ENCODE measurements around the gene SMG6. TPM values are rescaled to one million over a fixed set of nuclear protein-coding genes. Genes with fewer than 3 reads are reported as not detected.
A peak's percentile ranks its signal among the peaks of the same experiment; 100 is the strongest.

The SMG6 gene
- total and polyA plus RNA-seq, 2 of the 4 experiments (the other 2 are of a cell fraction) = 16.3 to 30.3 TPM

DNA sequence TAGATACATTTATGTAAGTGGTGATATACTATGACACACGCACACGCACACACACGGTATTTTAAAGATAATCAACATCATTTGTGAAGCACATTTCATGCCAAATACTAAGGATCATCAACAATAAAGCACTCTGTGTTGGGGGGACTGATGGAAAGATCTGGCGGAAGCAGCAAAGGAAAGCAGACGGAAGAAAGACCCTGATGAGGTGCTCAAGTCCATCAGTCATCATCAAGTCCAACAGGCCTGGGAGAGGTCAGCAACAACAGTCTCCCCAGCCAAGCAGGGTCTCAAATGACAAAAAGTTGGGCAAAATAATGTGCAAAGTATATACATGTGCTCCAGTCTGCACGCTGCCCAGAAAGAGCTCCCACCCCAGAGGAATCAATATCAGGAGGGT, 193.1 kb downstream of the SMG6 start:
- H3K14ac ChIP-seq (replicated peaks; ENCODE audit: low read depth, low read length) = no peak overlapping the region
- H2AFZ ChIP-seq (replicated peaks; ENCODE audit: low read length, poor library complexity) = no peak overlapping the region
- intact Hi-C loops (cut with micrococcal nuclease) = loop anchor here (5.0 kb wide), 1 partner anchor 132 kb away; no protein-coding TSS in a partner anchor
- ChIA-PET POLR2A (ENCODE audit: unreplicated experiment) (no interaction called here), CTCF (interaction anchor here (0.8 kb wide), 1 partner anchor 33 kb away, joined by 3 read pairs; no protein-coding TSS in a partner anchor)
- H3K27ac ChIP-seq (ENCODE audit: insufficient read depth, low read length) = no peak overlapping the region
- H2AK5ac ChIP-seq (ENCODE audit: low read depth, low read length) = peak overlapping the region; percentile 11; the same call in 1 of the 2 replicates
- H3K9ac ChIP-seq (ENCODE audit: low read depth, low read length) = no peak overlapping the region
- in situ Hi-C loops (cut with MboI; ENCODE audit: low sequenced_read_pairs) = no loop called here
- no peak overlapping the region for H2BK120ac ChIP-seq (ENCODE audit: low read depth, low read length)
- H3K4ac ChIP-seq (ENCODE audit: low read depth, low read length) = no peak overlapping the region
- H2BK5ac ChIP-seq (ENCODE audit: low read depth, low read length, poor library complexity, severe bottlenecking) = no peak overlapping the region
- H3K79me1 ChIP-seq (ENCODE audit: low read depth in 1 of 2, low read length in 2 of 2) = peaks cover 12 to 25% of the 10 kb centered on the region in 2 experiments
- H3K4me3 ChIP-seq (ENCODE audit: insufficient read depth, low read depth, low read length) = no peak overlapping the region
- no peaks in the 10 kb centered on the region for H3K9me3 ChIP-seq (ENCODE audit: control insufficient read depth, insufficient read depth, low read length)
- no peak overlapping the region; a peak in 1 of 4 replicates for H4K8ac ChIP-seq (ENCODE audit: low read depth in 2 of 2, low read length in 2 of 2)
- no CpG with 5 or more reads among the region's 6 CpGs for WGBS, 2 experiments (ENCODE audit: extremely low coverage in 2 of 2, insufficient read length in 1 of 2)
- TF ChIP-seq USF2 (IDR thresholded peaks at IDR 0.05; ENCODE audit: low read depth, low read length) = no peak
- TF ChIP-seq RAD21 (IDR thresholded peaks at IDR 0.05; ENCODE audit: low read length) = no peak
- TF ChIP-seq RFX5 (IDR thresholded peaks at IDR 0.05; ENCODE audit: low read depth, low read length) = no peak
- no peak for TF ChIP-seq MAFK (IDR thresholded peaks at IDR 0.05; ENCODE audit: low read depth, low read length)
- no peak for TF ChIP-seq FOS (IDR thresholded peaks at IDR 0.05; ENCODE audit: low read depth, low read length)
- no peak for TF ChIP-seq CHD1 (IDR thresholded peaks at IDR 0.05; ENCODE audit: low read depth, low read length)
- no peak for TF ChIP-seq CTCF (conservative IDR thresholded peaks at IDR 0.05; ENCODE audit: low read depth, low read length)
- TF ChIP-seq CEBPB (IDR thresholded peaks at IDR 0.05; ENCODE audit: low read depth, low read length) = no peak
- TF ChIP-seq POLR2A (IDR thresholded peaks at IDR 0.05; ENCODE audit: low read depth, low read length) = no peak
- no peaks in the 10 kb centered on the region; the same call in 1 of the 2 replicates for H3K36me3 ChIP-seq (ENCODE audit: control insufficient read depth, insufficient read depth, low read length)
- no peak overlapping the region for H3K4me2 ChIP-seq (ENCODE audit: low read depth, low read length)
- peaks cover 5% of the 10 kb centered on the region for H3K9me1 ChIP-seq (ENCODE audit: insufficient read depth, low read length)
- dilution Hi-C loops (cut with HindIII; ENCODE audit: low sequenced_read_pairs, unreplicated experiment) = no loop called here
- H2AK9ac ChIP-seq (replicated peaks; ENCODE audit: low read depth, low read length, poor library complexity) = no peak overlapping the region
- H3K23ac ChIP-seq (ENCODE audit: low read depth, low read length) = no peak overlapping the region
- no peak overlapping the region; the same call in 1 of the 2 replicates for H3K18ac ChIP-seq (ENCODE audit: low read depth, low read length)
- no peak overlapping the region for H2BK20ac ChIP-seq (ENCODE audit: low read depth, low read length)
- peaks cover 10% of the 10 kb centered on the region for H3K4me1 ChIP-seq (ENCODE audit: control insufficient read depth, insufficient read depth, low read length)
- no peaks in the 10 kb centered on the region for H3K27me3 ChIP-seq (ENCODE audit: control insufficient read depth, insufficient read depth, low read length)
- H4K5ac ChIP-seq (ENCODE audit: low read depth, low read length) = no peak overlapping the region
- no peak for DNase-seq
- ATAC-seq (ENCODE audit: low read depth) = no peak
- no peak overlapping the region for H4K91ac ChIP-seq (ENCODE audit: insufficient read depth, low read depth, low read length)
- H3K56ac ChIP-seq (ENCODE audit: extremely low read depth, insufficient read depth, low read length) = no peak overlapping the region
- no peaks in the 10 kb centered on the region; the same call in 1 of the 2 replicates for H4K20me1 ChIP-seq (ENCODE audit: insufficient read depth, low read length)
- no peak overlapping the region for H2BK15ac ChIP-seq (ENCODE audit: low read depth, low read length)
- no TSS peak for BruUV-seq (replicated peaks)
